ENCODE data around the gene RANBP17.
"Not testable (repeated sequence)": the region's sequence is repeated elsewhere in the genome, so short reads cannot be mapped to it uniquely, and the experiment has no call there.

The RANBP17 gene

GRCh38 chr5:170870390-170870789, 8.6 kb downstream of the RANBP17 start:
- DNase-seq (ENCODE audit: low read depth): not testable (repeated sequence)

GRCh38 chr5:170874017-170874416, 12.2 kb downstream of the RANBP17 start:
- no peak for DNase-seq (ENCODE audit: low read depth)

- DNase-seq (ENCODE audit: low read depth): no peak
These were observed 14.0 kb downstream of the RANBP17 start for GRCh38 chr5:170875811-170876210.

DNA sequence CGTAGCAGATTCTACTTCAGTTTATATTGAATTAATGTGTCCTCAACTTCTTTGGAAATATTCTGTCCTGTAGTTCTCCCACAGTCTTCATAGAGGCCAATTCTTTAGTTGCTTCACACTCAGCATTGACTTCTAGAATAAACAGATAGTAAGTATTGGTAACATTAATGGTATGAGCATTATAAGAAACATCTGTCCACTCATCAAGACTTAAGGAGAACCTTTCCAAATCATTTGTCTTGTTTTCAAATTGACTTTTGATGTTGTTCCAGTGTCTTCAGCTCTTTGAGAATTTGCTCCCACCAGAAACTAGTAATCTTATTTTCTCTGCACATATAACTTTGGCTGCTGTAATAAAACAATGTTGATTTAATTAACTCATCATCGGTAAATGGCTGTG, 18.3 kb downstream of the RANBP17 start:
- DNase-seq (ENCODE audit: low read depth): no peak

GRCh38 chr5:170882345-170882744, 20.5 kb downstream of the RANBP17 start:
- DNase-seq (ENCODE audit: low read depth): no peak

GRCh38 chr5:170885256-170885655, 23.4 kb downstream of the RANBP17 start:
- no peak for DNase-seq (ENCODE audit: low read depth)

- DNase-seq (ENCODE audit: low read depth): no peak
These were observed 24.0 kb downstream of the RANBP17 start for GRCh38 chr5:170885809-170886208.

DNA sequence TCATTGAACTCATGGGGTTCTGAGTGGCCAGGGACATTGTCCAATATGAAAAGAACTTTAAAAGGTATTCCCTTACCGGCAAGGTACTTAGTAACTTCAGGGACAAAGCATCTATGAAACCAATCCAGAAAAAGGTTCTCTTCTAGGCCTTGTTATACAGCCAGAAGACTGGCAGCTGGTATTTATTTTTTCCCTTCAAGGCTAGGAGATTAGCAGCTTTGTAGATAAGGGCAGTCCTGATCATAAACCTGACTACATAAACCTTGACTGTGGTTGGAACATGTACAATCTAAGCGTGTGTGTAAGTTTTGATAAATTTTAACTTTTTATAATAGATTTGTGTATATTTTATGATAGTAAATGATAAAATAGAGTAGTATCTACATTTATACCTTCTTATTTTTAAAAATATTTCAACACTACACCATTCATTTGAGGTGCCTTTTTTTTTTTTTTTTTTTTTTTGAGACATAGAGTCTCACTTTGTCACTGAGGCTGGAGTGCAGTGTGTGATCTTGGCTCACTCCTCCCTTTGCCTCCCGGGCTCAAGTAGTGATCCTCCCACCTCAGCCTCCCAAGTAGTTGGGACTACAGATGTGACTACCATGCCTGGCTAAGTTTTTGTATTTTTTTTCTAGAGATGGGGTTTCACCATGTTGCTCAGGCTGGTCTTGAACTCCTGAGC, 24.5 kb downstream of the RANBP17 start:
- no peak for DNase-seq (ENCODE audit: low read depth)

GRCh38 chr5:170892196-170892595, 30.4 kb downstream of the RANBP17 start:
- no peak for DNase-seq (ENCODE audit: low read depth)

DNA sequence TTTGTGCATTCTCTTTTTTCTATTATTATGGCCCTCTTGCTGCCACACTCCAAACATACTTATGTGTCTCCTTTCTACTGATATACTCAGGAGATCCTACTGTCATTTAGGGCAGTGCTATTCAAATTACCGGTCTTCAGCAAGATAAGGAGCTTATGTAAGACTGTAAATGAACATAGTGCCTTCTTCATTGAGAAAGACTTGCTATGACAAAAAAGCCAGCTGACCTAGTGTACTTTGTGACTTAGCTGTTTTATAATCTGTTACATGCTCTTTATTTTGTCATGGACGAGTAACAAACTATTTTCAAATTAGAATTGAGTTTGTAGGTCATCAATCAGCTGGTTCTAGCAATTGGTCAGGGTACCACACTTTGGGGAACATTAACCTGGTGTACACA, 32.8 kb downstream of the RANBP17 start:
- DNase-seq (ENCODE audit: low read depth): no peak

DNA sequence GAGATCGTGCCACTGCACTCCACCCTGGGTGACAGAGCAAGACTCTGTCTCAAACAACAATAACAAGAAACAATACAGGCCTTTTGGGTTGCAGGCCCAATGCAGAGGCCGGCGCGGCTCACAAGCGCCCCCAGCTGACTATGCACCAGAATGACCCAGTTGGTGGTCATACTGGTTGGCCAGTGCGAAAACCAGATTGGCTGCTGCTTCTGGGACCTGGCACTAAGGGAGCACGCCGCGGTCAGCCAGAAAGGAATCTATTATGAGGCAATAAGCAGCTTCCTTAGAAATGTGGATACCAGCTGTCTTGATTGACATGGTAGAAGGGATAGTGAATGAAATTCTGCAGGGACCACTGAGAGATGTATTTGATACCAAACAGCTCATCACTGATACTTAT, 35.0 kb downstream of the RANBP17 start:
- no peak for DNase-seq (ENCODE audit: low read depth)

- no peak for DNase-seq (ENCODE audit: low read depth)
These were observed 41.3 kb downstream of the RANBP17 start for GRCh38 chr5:170903075-170903474.

DNA sequence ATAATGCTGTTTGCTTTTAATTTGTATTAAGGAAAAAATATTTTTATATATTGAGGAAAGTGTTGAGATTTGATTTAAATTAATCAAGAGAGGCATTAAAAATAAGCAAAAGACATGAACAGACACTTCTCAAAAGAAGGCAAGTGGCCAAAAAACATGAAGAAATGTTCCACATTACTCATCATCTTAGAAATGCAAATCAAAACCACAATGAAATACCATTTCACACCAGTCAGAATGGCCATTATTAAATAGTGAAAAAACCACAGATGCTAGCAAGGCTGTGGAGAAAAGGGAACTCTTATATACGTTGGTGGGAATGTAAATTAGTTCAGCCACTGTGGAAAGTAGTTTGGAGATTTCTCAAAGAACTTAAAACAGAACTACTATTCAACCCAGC, 45.9 kb downstream of the RANBP17 start:
- DNase-seq (ENCODE audit: low read depth): no peak

DNA sequence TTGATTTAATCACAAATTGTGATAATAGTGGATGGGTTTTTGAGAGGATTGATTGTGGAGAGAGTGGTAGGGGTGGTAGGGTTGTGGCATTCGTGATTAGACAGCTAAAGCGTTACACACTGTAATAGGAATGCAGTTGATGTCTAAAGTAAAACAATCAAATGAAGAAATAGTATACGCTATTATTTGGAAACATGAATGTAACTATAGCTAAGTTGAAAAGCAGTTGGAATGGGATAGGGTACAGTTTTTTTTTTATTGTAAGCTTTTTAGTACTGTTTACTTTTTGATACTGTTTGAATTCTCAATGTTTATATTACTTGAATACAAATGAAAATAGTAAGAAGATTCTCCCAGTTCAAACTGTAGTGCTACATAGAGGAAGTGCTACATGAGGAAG, 51.8 kb downstream of the RANBP17 start:
- no peak for DNase-seq (ENCODE audit: low read depth)

GRCh38 chr5:170917113-170917512, 55.3 kb downstream of the RANBP17 start:
- no peak for DNase-seq (ENCODE audit: low read depth)

DNA sequence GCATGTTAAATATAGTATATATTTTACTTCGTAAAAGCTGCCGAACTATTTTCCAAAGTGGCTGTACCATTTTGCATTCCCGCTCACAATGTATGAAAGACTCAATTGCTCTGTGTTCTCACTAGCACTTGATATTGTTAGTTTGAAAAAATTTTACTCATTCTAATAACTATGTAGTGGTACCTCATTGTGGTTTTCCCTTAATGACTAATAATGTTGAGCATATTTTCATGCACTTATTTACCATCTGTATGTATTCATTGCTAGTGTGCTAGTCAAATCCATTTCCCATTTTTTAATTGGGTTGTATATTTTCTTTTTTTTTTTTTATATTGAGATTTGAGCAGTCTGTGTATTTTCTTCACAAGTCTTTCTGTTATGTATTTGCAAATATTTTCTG, 58.4 kb downstream of the RANBP17 start:
- DNase-seq (ENCODE audit: low read depth): no peak

DNA sequence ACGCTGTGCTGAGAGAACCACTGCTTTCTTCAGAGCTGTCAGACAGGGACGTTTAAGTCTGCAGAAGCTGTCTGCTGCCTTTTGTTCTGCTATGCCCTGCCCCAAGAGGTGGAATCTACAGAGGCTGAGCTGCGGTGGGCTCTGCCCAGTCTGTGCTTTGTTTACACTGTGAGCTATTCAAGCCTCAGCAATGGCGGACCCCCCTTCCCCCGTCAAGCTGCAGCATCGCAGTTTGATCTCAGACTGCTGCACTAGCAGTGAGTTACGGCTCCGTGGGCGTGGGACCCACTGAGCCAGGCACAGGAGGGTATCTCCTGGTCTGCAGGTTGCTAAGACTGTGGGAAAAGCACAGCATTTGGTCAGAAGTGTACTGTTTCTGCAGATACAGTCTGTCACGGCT, 60.5 kb downstream of the RANBP17 start:
- not testable (repeated sequence) for DNase-seq (ENCODE audit: low read depth)

GRCh38 chr5:170923910-170924620, 62.2 kb downstream of the RANBP17 start:
- DNase-seq (ENCODE audit: low read depth): no peak

DNA sequence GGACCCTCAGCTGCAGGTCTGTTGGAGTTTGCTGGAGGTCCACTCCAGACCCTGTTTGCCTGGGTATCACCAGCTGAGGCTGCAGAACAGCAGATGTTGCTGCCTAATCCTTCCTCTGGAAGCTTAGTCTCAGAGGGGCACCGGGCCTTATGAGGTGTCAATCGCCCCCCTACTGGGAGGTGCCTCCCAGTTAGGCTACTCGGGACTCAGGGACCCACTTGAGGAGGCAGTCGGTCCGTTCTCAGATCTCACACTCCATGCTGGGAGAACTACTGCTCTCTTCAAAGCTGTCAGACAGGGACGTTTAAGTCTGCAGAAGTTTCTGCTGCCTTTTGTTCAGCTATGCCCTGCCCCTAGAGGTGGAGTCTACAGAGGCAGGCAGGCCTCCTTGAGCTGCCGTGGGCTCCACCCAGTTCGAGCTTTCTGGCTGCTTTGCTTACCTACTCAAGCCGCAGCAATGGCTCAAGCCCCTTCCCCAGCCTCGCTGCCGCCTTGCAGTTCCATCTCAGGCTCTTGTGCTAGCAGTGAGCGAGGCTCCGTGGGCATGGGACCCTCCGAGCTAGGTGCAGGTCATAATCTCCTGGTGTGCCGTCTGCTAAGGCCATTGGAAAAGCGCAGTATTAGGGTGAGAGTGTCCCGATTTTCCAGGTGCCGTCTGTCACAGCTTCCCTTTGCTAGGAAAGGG, 73.9 kb downstream of the RANBP17 start:
- DNase-seq (ENCODE audit: low read depth): not testable (repeated sequence)

DNA sequence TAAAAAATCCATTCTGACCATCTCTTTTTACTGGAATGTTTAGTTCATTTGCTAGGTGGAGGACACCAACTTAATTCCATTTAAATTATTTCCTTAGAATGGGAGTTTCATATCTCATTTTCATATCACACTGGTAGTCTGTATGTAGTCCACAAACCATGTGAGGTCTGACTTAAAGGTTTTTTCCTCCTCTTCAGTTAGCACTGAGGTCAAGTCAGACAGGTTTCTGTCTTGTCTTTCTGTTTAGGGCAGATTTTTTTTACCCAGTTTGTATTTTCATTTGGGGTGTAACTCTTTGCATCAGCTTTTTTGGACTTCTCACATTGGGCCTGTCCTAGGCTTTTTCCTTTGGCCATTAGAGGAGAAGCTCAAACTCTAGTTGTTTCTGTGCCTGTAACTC, 75.3 kb downstream of the RANBP17 start:
- DNase-seq (ENCODE audit: low read depth): no peak

DNA sequence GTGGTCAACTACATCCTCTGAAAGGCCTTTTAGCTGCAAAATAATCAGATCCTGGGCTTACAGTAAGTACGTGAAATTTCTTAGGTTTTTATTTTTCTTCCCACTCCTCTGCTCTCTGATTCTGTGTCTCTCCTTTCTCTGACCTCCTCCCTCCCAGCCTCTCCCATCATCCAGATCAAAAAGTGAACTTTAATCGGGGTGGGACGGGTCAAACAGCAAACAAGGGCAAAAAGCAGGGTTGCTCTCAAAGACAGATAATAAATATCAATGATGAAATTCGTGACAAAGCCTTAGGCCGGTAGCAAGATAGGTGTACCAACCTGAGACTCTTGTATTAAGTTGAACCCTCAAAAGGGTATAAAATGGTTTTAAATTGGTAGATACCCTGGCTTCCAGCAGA, 76.1 kb downstream of the RANBP17 start:
- no peak for DNase-seq (ENCODE audit: low read depth)

DNA sequence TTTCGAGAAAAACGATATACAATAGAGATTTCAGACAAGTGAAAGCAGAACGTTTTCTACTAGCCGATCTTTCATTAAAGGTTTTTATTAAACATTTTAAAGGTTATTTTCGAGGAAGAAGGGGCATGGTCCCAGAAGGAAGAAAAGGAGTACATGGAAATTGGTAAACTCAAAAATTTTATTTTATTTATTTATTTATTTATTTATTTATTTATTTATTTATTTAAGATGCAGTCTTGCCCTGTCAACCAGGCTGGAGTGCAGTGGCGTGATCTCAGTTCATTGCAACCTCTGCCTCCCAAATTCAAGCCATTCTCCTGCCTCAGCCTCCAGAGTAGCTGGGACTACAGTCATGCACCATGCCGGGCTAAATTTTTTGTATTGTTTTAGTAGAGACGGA, 77.4 kb downstream of the RANBP17 start:
- no peak for DNase-seq (ENCODE audit: low read depth)

DNA sequence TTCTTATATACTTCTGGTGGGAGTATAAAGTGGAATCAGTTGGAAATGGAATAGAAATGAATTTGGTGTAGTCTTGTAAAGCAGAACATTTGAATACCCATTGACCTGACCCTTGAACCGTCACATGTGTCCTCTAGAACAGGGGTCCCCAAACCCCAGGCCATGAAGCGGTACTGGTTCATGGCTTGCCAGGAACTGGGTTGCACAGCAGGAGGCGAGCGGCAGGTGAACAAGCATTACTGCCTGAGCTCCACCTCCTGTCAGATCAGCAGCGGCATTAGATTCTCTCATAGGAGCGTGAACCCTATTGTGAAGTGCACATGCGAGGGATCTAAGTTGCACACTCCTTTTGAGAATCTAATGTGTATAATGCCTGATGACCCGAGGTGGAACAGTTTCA, 80.0 kb downstream of the RANBP17 start:
- no peak for DNase-seq (ENCODE audit: low read depth)
